GM18507 (cell line): ENCODE results near the gene P3H2.

Source experiments
- DNase-seq: peaks from one replicate; pipeline ENCODE4 v3.0.0; 2011; ENCODE audit warnings: low read depth; ENCODE audit not compliant: insufficient read length; ENCODE audit errors: extremely low spot score
- FAIRE-seq: peaks from 2 replicates; lab custom pipeline; 2011; peaks lifted over from hg19 to GRCh38; lab: Jason Lieb, UNC

P3H2 gene

DNA sequence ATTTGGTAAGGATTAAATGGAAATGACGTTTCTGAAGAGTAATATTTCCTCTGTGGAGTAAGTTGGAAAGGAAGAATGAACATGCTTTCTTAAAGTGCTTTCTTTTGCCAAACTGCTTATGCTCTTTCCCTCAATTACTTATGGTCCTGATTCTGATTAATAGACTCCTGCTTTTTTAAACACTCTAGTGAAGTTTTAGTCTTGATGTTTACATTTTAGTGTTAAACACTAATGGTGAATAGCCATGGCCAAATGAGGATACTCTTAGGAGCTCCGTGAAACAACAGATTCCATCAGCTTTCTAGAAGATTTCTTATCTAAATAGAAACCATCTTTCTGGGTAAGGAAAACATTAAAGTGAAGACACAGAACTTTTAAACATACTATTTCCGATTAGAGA is 117.6 kb downstream of the P3H2 start:
- no peak for FAIRE-seq
- no peak for DNase-seq

DNA sequence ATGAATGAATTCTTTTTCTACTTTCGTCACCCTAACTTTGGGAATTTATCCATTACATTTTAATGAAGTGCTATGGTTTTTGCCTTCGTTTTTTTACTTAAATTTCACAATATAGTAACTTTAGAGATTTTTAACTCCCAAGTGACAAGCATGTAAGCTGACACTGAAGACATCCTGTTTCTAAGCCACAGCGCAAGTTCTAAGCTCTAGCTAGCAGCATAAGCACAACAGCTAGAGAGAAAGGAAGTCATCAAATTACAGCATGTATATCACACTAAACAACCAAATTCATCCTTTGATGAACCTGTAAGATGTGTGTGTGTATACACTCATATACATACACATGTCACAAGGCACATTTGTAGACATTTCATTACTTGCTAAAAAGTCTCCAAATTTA is 119.3 kb downstream of the P3H2 start:
- FAIRE-seq: no peak

DNA sequence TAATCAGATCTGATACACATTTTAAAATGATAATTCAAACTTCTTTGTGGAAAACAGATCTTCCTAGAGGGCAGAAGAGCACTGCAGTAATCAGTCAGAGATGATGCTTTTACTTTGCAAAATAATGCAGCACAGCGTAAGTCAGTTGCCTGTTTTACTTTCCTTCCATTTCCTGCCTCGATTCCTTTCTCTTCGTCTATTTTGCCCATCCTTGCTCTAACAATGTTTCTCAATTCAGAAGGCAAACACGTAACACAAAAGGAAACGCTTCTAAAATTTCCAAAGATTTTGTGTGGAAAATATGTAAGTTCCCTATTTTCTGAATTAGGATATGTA is 119.9 kb downstream of the P3H2 start:
- DNase-seq (no peak), FAIRE-seq (no peak)

More for the DNA sequence above, 119.3 kb downstream of the P3H2 start:
- DNase-seq: no peak

DNA sequence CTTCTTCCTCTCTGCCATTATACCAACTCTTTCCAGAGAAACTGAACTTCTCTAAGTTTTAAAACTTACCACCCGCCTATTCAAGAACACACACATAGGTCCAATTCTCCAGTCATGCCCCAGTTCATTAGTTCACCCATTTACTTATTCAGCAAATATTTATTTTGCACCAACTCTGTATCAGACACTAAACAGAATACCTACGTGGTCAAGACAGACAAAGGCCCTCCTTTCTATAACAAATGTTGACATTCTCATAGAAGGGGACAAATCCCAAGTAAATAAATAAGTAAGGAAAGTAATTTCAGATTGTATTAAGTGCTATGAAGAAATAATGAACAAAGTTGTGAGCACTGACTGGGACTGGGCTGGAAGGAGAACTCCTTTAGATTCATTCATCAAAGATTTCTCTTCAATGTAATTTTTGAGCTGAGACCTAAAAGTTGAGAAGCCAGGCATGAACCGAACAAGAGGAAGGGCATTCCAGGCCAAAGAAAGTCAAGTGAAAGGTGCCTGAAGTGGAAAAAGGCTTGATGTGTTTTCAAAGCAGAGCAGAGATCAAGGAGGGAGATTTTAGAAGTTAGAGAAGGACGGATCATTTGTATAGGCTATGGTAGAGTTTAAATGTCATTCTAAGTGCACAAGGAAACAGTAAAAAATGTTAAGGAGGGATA is 120.4 kb downstream of the P3H2 start:
- FAIRE-seq (no peak), DNase-seq (no peak)

- no peak for FAIRE-seq
- no peak for DNase-seq
Measured at GRCh38 chr3:189999718-190000117, 121.0 kb downstream of the P3H2 start.

DNA sequence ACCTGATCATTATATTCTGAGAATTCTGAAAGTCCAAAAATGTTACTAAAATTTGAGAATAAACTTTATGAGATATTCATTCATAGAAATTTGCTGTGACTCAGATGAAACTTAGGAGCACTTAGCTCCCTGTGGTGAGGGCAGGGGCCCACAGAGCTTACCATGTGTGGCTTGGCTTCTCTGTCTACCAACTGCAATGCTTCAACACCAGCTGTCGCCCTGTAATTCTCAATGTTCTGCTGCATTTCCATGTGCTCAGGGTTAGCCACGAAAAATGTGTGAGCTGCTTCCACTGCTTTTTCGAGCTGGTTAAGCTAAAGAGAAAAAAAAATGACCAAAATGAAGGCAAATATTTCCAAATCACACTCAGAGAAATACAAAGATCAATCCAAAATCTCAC is 125.6 kb downstream of the P3H2 start:
- FAIRE-seq: no peak

DNA sequence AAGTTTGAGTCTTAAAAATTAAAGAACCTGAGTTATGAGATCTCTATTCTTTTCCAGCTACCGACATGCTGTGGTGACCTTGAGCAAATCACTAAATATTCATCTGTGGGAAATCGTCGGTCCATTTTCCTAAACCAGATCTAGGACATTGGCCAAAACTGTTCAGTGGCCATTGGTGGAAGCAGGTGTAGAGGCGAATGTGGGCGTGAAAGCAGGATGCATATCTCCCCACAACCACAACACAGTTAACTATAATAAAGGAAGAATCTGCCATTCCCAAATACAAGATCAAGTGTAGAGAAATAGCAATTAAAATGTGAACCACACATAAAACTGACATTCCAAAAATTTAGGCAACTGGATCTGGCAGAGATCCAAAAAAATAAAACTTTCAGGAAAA is 129.9 kb downstream of the P3H2 start:
- DNase-seq: no peak
- no peak for FAIRE-seq

More for the DNA sequence above, 125.6 kb downstream of the P3H2 start:
- no peak for DNase-seq

- no peak for DNase-seq
- FAIRE-seq: no peak
Measured at GRCh38 chr3:189988854-189989253, 131.8 kb downstream of the P3H2 start.

DNA sequence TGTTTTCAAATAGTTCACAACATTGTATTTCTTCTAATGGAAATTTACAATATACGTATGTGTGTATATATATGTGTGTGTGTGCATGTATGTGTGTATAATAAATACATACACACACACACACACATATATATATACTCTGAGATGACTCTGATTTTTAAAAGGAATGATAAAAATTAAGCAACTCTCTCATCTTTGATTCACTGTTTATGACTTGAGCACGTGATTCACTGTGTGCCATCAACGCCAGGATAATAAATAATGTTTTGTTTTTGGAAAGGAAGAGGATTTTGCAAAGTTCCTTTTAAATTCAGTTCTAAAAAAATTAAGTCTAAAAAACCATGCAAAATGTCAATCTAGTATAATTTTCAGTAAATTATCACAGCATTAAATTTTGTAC is 132.4 kb downstream of the P3H2 start:
- DNase-seq: no peak
- no peak for FAIRE-seq

GRCh38 chr3:189985948-189986347 is 134.7 kb downstream of the P3H2 start:
- FAIRE-seq (no peak), DNase-seq (no peak)

DNA sequence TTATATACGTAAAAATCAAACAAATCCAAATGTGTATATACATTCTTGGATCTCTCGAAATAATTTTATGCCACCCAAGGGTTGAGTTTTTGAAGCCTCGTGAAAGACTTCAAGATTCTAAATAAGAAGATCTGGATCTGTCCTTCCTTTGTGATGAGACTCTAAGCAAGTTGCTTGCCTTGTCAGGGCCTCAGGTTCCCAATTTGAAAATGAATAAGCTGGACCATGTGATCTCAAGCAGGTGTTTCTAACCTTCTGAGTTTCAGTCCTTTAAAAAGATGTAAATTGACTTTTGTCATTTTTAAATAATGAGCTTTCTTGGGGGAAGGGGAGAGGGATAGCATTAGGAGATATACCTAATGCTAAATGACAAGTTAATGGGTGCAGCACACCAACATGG is 137.1 kb downstream of the P3H2 start:
- FAIRE-seq (no peak), DNase-seq (no peak)

DNA sequence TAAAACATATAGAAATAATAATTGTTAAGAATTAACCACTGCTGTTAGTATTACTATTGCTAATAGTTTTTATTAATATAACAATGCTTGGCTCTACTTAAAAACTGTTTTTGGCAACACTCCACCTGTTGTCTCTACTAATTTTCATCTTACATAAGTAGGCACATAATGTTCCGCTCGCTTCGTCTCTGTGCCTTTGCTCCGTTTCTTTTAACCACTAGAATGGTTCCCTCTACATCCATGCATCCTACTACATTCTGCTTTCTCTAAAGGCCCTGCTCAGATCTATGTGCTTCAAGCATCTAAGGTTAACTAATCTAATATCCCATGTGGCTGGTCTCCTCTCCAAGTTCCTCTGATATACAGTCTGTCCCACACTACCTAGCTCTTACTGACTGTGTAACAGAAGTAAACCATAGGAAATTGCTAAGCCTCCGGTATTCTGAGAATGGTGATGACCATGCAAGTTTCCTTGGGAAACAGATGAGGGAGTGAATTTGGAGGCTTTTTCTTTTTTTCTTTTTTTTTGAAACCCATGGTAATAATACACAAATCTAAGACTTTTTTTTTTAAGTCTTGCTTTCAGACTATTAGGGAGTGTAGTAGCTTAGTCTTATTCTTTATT is 138.3 kb downstream of the P3H2 start:
- FAIRE-seq (no peak), DNase-seq (no peak)

GRCh38 chr3:189981668-189982067 is 139.0 kb downstream of the P3H2 start:
- no peak for FAIRE-seq
- DNase-seq: no peak

DNA sequence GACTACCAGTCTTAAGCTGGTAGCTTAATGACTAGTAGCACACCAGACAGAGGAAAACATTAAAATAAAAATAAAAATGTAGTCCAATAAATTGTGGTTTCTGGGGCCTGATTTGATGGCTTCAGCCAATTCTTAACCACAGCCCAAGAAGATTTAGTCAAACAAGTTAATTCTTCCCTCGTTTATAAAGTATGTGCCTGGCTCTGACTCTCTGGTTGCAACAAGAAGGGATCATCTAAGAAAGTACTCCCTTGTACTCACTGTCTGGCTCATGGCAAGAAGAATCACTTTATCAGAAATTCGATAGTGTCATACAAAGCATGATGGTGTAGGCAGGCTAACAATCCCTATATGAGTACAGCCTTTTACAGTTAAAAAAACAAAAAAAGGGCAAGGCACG is 141.9 kb downstream of the P3H2 start:
- FAIRE-seq (no peak), DNase-seq (no peak)

DNA sequence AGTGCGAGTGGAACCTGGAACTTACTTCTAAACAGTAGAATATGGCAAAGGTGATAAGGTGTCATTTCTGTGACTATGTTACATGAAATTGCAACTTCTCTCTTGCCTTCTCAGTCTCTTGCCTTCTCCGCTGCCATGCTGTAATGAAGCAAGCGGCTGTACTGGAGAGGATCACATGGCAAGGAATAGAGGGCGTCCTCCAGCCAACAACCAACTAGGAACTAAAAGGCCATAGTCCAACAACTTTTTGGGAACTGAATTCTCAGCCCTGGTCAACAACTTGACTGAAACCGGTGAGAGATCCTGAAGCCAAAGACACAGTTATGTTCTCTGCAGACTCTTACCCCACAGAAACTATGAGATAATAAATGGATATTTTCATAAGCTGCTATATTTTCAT is 143.5 kb downstream of the P3H2 start:
- DNase-seq: no peak
- FAIRE-seq: no peak

GRCh38 chr3:189975391-189975990 is 145.2 kb downstream of the P3H2 start:
- DNase-seq: no peak
- no peak for FAIRE-seq

- FAIRE-seq (no peak), DNase-seq (no peak)
Measured at GRCh38 chr3:189974359-189974758, 146.3 kb downstream of the P3H2 start.

DNA sequence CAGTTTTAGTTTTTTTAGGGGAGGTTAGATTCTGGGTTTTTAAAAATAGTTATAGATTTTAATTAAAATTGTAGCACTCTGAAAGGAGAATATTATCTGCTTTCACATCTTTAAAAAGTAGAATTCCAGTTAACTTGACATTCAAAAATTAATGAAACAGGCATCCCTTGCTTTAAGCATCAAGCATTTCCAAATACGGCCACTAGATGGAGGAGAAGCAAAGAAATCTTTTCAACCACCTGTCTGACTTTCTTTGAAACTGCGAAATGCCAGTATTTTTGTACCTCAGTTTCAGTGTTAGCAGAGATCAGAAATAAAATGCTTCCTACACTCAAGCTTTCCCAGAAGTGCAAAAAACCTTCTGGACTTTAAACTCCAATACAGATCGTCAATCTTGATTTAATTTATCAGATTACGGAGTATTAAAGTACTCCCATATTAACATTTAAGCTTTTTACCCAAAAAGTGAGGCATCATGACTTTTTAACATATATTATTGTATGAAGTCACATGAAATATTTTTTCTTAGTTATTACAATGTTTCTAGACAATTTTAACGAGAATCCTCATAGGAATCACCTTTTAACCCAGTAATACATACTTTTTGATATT is 153.3 kb downstream of the P3H2 start:
- FAIRE-seq: peak; percentile 91
- DNase-seq: peak; percentile 14

DNA sequence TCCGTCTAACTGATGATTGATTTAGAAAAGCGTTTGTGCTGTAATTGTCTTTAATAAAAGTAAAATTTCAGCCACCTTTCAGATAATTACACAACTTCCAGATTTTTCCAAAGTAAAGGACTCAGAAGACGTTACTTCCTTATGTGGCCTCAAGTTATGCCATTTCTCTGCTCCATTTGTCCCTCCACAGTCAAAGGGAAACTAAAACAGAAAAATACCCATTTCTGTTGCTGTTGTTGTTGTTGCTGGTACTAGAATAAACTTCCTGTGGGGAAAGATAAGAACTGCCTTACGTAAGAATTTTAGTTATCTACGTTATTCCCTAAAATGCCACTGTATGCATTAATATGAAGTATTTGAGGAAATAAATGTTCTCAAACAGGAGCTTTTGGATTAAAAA is 153.9 kb downstream of the P3H2 start:
- peak; percentile 56 for FAIRE-seq

DNA sequence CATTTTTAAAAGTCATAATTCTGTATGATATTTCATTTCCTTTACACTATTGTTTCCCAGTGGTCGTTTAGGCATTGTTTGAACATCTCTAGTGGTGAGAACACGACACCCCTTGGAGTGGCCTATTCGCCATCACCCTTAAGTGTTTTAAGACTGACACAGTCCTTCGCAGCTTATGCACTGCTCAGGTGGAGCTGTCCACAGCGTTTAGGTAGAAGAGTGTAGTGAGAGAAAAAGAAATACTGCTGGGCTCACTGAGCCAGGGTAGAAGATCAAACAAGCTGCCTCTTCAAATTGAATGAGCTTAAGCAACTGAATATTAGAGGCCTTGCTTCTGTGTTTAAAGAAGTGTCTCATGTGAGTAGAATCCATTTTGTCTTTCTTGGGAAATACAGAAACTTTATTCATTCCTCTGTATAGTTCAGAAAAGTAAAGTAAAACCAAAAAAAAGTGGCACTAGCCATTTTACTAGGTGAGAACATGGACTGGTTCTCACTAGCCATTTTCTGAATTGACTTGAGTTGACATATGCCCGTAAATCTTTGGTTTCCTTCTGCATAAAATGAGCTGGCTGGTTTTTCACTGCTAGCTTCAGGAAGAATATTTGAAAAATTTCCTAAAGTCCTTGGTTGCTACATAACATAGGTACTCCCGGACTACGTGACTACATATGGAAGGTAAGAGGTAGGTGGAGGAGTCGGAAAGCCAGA is 155.9 kb downstream of the P3H2 start:
- FAIRE-seq (no peak), DNase-seq (no peak)

More for the DNA sequence above, 153.9 kb downstream of the P3H2 start:
- DNase-seq: no peak
